ENCODE results near the gene CALML4.
"Not testable (repeated sequence)": the region's sequence is repeated elsewhere in the genome, so short reads cannot be mapped to it uniquely, and the experiment has no call there.

Gene CALML4

DNA sequence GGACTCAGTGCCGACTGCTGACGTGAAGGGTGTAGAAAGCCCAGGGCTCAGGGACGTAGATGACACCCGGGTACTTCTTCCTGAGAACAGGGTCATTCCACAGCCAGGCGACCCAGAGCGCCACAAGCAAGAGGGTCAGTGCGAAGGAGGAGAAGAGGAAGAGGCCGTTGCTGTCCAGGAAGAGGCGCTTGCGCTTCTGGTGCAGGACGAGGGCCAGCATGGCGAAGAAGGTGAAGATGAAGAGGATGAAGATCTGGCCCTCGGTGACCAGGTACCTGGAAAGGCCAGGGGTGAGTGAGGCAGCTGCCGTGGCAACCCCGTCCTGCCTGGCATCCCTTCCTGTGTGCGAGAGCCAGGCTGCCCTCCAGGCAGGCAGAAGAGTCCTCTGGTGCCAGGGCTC lies 3.0 kb upstream of the CALML4 start:
- DNase-seq (ENCODE audit: low read depth, low spot score) = no peak

GRCh38 chr15:68207176-68207935 lies 2.2 kb upstream of the CALML4 start:
- DNase-seq (ENCODE audit: low read depth, low spot score) = no peak

DNA sequence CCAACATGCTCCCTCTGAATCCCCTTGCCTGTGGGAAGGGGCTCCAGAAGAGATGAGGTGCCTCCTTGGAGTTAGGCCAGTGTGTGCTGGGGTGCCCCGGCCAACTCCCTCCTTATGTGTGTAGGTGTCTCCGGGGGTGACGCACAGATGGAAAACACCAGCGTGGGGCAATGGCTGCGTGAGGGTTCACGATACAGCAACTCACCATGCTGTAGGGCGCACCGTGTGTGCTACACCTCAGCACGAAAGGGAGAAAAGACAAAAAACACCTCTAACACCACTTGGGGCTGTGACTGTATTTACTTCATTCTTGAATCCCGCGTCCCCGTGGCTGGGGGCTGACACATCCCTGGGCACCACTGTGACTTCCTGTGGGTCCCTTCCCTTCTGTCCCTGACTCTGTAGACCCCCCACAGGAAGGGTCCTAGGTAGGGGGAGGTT lies 1.6 kb upstream of the CALML4 start:
- no peak for DNase-seq (ENCODE audit: low read depth, low spot score)

DNA sequence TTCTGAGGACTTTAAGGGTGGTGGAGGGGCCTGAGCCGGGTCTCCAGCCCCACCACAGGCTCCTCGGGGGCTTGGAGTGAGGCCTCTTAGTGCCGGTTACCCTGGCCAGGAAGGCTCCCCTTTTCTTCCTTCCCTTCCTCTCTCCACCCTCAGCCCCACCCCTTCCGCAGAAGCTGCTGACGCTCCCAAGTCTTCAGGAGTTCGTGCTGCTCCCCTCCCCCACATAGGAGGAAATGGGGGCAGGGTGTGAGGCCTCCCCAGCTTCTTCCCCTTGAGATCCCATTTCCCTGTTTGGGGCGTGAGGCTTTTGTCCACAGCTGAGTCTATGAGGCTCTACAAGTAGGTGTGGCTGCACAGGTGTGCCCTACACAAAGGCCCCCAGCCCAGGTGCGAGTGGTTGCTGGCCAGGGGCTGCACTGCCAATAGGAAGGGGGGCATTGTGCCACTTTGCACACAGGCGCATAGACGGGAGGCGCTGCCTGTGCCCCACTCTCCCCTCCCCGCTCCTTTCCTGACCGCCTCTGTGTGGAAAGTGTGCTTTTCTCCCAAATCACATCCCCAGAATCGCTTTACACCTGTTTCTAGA lies 915 bp upstream of the CALML4 start:
- peak; percentile 47 for DNase-seq (ENCODE audit: low read depth, low spot score)

DNA sequence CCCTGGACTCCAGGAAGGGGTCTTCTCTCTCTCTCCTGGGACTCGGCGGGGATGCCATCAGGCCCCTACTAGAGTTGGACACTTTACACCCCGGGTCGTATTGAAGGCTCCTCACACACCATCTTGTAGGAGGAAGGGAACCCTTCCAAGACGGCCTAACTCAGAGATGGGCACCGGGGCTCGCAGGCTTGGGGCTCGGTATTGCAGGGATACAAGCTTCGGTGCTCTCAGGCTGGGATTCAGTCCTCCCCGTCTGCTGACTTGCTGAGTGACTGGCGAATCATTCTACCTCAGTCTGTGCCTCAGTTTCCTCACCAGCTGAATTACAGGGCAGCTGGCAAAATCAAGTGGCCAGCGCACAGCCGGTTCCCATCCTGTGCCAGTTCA lies 419 bp upstream of the CALML4 start:
- no peak for DNase-seq (ENCODE audit: low read depth, low spot score)

DNA sequence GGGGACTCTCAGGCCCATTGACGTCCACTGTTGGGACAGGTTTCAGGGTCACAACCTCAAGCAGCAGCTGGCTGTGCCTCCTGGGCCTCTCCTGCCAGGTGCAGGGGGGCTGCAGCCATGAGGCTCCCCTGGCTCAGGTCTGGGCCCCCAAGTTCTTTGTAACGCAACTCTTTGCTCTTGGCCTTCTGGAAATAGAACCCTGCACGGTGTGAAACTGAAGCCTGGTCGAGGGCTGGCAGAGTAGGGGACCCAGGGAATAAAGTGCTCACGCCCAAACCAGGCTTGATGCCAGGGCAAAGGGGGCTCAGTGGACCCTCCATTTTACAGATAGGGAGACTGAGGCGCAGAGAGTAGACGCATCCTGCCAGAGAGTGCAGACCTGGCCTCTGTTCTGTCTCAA lies 771 bp downstream of the CALML4 start:
- no peak for DNase-seq (ENCODE audit: low read depth, low spot score)

DNA sequence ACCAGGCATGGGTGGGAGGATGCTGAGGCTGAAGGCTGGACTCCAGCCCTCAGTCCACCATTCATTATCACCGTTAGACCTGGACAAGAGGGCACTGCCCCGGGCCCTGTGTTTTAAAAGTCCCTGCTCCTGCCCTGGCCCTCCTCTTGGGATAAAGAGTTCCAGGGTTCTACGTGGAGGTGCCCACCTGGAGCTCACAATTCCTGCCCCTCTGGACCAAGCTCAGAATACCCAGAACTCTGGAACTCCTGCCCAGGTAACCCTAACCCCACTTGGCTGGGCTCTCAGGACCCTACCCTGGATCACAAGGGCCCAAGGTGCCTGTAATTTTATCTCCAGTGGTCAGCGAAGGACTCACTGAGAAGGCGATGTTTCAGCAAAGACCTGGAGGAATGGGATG lies 1.2 kb downstream of the CALML4 start:
- DNase-seq (ENCODE audit: low read depth, low spot score) = no peak

- no peak for DNase-seq (ENCODE audit: low read depth, low spot score)
These were observed 1.6 kb downstream of the CALML4 start for GRCh38 chr15:68203486-68203885.

GRCh38 chr15:68202994-68203393 lies 2.1 kb downstream of the CALML4 start:
- not testable (repeated sequence) for DNase-seq (ENCODE audit: low read depth, low spot score)

DNA sequence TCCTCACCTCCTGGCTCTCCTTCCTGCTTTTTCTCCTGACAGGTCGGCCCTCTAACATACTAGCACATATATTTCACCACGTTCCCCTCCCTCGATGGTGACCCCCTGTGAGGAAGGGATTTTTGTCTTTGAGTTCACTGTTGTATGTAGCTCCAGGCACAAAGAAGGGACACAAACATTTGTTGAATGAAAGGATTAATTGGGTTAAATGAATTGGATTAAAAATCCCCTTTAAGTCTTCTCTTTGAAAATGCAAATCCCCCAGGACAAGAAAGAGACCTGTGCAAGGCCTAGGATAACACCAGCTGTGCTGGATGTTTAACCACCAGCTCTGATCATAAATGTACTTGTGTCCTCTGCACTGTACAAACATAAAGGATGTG lies 3.3 kb downstream of the CALML4 start:
- no peak for DNase-seq (ENCODE audit: low read depth, low spot score)

GRCh38 chr15:68201153-68201878 lies 3.8 kb downstream of the CALML4 start:
- DNase-seq (ENCODE audit: low read depth, low spot score) = no peak

GRCh38 chr15:68200016-68200861 lies 4.9 kb downstream of the CALML4 start:
- DNase-seq (ENCODE audit: low read depth, low spot score) = no peak

DNA sequence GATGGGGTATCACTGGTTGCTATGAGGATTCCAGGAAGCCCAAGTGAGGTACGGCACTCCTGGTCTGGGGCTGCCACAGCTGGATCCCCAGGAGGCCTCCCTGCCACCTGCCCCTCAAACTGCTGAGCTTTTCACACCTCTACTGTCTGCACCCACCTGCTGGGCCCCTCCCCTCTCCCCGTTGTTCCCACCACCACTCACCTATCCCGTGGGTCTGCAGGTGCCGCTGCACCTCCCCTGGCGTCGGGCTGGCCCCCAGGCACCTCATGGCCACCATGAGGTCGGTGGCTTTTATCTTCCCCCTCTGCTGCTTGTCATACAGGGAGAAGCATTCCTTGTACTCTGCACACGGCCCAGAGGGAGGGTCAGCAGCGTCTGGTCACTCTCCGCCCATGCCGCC lies 5.8 kb downstream of the CALML4 start:
- no peak for DNase-seq (ENCODE audit: low read depth, low spot score)

- no peak for DNase-seq (ENCODE audit: low read depth, low spot score)
These were observed 7.3 kb downstream of the CALML4 start for GRCh38 chr15:68197661-68198437.

- DNase-seq (ENCODE audit: low read depth, low spot score) = no peak
These were observed 8.0 kb downstream of the CALML4 start for GRCh38 chr15:68197170-68197492.

GRCh38 chr15:68196445-68197169 lies 8.5 kb downstream of the CALML4 start:
- no peak for DNase-seq (ENCODE audit: low read depth, low spot score)

DNA sequence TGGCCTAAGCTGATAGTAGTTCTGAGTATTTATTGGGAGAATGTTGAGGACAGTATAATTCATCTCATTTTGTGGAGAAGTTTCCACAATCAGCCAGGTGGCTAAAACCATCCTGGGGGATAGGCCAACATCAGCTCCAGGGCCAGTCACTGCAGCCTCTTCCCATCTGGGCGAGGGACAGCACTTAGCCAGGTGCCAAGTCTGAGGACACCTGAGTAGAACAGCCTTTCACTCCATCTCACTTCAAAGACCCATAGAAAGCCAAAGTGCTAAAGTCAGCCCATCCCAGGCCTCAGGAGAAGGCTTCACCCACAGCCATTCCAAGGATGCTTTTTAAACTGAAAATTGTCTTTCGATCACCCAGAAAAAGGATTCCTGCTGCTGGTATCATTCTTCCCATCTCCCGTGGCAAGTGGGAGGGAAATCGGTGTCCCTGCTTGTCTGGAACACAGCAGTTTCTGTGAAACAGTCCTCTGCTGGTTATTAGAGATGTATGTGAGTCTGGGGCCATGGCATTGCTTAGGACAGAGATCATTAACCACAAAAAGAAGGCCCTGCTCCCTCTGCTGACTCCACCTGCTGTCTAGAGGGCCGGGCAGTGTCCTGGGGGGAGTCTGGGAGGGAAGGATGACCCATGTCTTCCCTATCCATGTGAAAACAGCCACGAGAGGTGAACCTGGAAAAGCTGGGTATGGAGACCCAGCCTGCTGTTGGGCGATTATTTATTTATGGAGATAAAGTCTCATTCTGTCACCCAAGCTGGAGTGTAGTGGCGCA lies 9.6 kb downstream of the CALML4 start:
- DNase-seq (ENCODE audit: low read depth, low spot score) = no peak

- no peak for DNase-seq (ENCODE audit: low read depth, low spot score)
These were observed 12.2 kb downstream of the CALML4 start for GRCh38 chr15:68192804-68193486.

- no peak for DNase-seq (ENCODE audit: low read depth, low spot score)
These were observed 13.0 kb downstream of the CALML4 start for GRCh38 chr15:68192117-68192516.
